HG03025 (cell line): ENCODE measurements around the gene GRK5.

Experiments used
- ATAC-seq: cut with Tn5 transposase; IDR thresholded peaks from one replicate; pipeline ENCODE4 v1.9.1; 2021; ENCODE audit warnings: mild to moderate bottlenecking, moderate library complexity; ENCODE audit not compliant: unreplicated experiment, low FRiP score

GRK5 gene

GRCh38 chr10:119350502-119351097 is 143.2 kb downstream of the GRK5 start:
- ATAC-seq, result no peak

GRCh38 chr10:119351189-119351588 is 143.8 kb downstream of the GRK5 start:
- ATAC-seq, result no peak

GRCh38 chr10:119352042-119352441 is 144.7 kb downstream of the GRK5 start:
- ATAC-seq, result no peak

- no peak for ATAC-seq
These were observed 145.4 kb downstream of the GRK5 start for GRCh38 chr10:119352807-119353206.

- no peak for ATAC-seq
These were observed 146.1 kb downstream of the GRK5 start for GRCh38 chr10:119353421-119353820.

GRCh38 chr10:119355930-119356329 is 148.6 kb downstream of the GRK5 start:
- ATAC-seq, result no peak

- ATAC-seq, result no peak
These were observed 150.2 kb downstream of the GRK5 start for GRCh38 chr10:119357412-119358151.

GRCh38 chr10:119358152-119358512 is 150.8 kb downstream of the GRK5 start:
- ATAC-seq, result no peak

- no peak for ATAC-seq
These were observed 151.2 kb downstream of the GRK5 start for GRCh38 chr10:119358567-119358966.

GRCh38 chr10:119359025-119359424 is 151.7 kb downstream of the GRK5 start:
- ATAC-seq, result no peak

- ATAC-seq, result no peak
These were observed 153.0 kb downstream of the GRK5 start for GRCh38 chr10:119360181-119360921.

GRCh38 chr10:119361037-119361436 is 153.7 kb downstream of the GRK5 start:
- no peak for ATAC-seq

GRCh38 chr10:119362122-119362521 is 154.8 kb downstream of the GRK5 start:
- ATAC-seq, result no peak

GRCh38 chr10:119364645-119365600 is 157.6 kb downstream of the GRK5 start:
- ATAC-seq, result no peak

- ATAC-seq, result no peak
These were observed 158.6 kb downstream of the GRK5 start for GRCh38 chr10:119365773-119366599.

GRCh38 chr10:119367841-119368549 is 160.6 kb downstream of the GRK5 start:
- no peak for ATAC-seq

- ATAC-seq, result no peak
These were observed 161.2 kb downstream of the GRK5 start for GRCh38 chr10:119368581-119368980.

GRCh38 chr10:119368991-119369869 is 161.9 kb downstream of the GRK5 start:
- peak; percentile 46 for ATAC-seq
